Measurements from ENCODE around the gene KCNH2.

DNA sequence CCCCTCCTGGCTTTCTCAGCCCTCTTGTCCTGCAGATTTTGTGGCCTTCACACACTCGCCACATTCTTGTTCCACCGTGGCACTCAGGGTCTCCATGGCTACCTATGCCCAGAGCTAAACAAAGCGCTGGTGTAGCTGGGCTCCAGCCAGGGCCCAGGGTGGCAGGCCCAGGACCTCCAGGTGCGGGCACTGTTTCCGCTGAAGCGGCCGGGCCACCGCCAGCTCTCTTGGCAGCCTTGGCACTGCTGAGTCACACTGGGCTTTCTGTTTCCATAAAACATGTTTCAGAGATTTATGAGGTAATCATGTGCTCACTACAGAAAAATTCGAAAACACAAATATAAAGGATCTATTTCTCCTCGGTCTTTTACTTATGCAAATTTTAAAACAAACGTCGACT lies 74.5 kb downstream of the KCNH2 start:
- TF ChIP-seq, protein P1, sequence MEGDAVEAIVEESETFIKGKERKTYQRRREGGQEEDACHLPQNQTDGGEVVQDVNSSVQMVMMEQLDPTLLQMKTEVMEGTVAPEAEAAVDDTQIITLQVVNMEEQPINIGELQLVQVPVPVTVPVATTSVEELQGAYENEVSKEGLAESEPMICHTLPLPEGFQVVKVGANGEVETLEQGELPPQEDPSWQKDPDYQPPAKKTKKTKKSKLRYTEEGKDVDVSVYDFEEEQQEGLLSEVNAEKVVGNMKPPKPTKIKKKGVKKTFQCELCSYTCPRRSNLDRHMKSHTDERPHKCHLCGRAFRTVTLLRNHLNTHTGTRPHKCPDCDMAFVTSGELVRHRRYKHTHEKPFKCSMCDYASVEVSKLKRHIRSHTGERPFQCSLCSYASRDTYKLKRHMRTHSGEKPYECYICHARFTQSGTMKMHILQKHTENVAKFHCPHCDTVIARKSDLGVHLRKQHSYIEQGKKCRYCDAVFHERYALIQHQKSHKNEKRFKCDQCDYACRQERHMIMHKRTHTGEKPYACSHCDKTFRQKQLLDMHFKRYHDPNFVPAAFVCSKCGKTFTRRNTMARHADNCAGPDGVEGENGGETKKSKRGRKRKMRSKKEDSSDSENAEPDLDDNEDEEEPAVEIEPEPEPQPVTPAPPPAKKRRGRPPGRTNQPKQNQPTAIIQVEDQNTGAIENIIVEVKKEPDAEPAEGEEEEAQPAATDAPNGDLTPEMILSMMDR (IDR thresholded peaks at IDR 0.05) = no peak
- TF ChIP-seq EP300 (IDR thresholded peaks at IDR 0.05) = no peak

Measured in suprapubic skin (tissue), 3 donors.